Measurements from ENCODE around the gene RBM19.

RBM19 gene

DNA sequence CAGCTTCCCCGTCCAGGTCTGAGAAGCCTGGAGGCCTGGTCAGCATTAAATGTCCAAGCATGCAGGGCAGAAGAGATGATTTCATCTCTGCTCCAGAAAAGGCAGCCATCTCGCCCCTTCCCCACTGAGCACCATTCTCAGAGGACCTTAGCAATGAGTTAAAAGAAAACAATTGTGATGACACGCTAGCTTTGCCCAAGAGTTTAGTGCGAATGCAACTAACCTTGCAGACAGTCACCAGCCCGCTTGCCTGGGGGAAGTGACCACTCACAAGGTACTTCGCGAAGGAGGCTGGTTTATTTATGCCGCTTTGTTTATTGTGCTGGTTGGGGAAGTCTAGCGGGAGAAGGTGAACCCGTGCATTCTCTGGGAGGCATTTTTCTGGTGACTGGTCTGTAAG, 170.7 kb downstream of the RBM19 start:
- TF ChIP-seq, protein P1, sequence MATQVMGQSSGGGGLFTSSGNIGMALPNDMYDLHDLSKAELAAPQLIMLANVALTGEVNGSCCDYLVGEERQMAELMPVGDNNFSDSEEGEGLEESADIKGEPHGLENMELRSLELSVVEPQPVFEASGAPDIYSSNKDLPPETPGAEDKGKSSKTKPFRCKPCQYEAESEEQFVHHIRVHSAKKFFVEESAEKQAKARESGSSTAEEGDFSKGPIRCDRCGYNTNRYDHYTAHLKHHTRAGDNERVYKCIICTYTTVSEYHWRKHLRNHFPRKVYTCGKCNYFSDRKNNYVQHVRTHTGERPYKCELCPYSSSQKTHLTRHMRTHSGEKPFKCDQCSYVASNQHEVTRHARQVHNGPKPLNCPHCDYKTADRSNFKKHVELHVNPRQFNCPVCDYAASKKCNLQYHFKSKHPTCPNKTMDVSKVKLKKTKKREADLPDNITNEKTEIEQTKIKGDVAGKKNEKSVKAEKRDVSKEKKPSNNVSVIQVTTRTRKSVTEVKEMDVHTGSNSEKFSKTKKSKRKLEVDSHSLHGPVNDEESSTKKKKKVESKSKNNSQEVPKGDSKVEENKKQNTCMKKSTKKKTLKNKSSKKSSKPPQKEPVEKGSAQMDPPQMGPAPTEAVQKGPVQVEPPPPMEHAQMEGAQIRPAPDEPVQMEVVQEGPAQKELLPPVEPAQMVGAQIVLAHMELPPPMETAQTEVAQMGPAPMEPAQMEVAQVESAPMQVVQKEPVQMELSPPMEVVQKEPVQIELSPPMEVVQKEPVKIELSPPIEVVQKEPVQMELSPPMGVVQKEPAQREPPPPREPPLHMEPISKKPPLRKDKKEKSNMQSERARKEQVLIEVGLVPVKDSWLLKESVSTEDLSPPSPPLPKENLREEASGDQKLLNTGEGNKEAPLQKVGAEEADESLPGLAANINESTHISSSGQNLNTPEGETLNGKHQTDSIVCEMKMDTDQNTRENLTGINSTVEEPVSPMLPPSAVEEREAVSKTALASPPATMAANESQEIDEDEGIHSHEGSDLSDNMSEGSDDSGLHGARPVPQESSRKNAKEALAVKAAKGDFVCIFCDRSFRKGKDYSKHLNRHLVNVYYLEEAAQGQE (IDR thresholded peaks at IDR 0.05; ENCODE audit: insufficient read depth in 1 of 2, low read depth in 2 of 2, low read length in 2 of 2) = no peak
- TF ChIP-seq FOXP2 (optimal IDR thresholded peaks at IDR 0.05; ENCODE audit: borderline replicate concordance, extremely low read depth, extremely low read length, insufficient read depth) (no peak), POLR2AphosphoS5 (IDR thresholded peaks at IDR 0.05; ENCODE audit: low read depth, low read length) (no peak), SIN3A (IDR thresholded peaks at IDR 0.05; ENCODE audit: borderline replicate concordance, insufficient read depth, low read length) (no peak), TAF1 (IDR thresholded peaks at IDR 0.05; ENCODE audit: borderline replicate concordance, insufficient read depth, low read length) (no peak)

DNA sequence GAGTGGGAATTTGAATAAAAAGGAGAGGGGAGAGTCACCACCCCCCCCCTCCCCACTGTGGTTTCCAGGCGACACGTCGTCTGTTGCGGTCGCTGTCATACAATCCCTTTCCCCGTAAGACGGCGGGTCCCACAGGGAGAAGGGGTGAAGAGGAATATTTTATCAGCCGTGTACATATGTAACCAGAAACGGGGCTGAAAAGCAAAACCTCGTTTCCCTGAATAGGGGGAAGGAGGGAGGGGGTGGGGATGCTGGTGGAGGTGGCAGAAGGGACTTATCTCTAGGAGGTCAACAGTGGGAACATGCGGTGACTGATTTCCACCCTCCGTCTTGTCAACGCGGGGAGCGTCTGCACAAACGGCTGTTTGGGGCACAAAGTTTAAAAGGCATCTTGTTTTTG, 171.4 kb downstream of the RBM19 start:
- TF ChIP-seq FOXP2 (optimal IDR thresholded peaks at IDR 0.05; ENCODE audit: borderline replicate concordance, extremely low read depth, extremely low read length, insufficient read depth) (no peak), TAF1 (IDR thresholded peaks at IDR 0.05; ENCODE audit: borderline replicate concordance, insufficient read depth, low read length) (no peak), SIN3A (IDR thresholded peaks at IDR 0.05; ENCODE audit: borderline replicate concordance, insufficient read depth, low read length) (no peak), POLR2AphosphoS5 (IDR thresholded peaks at IDR 0.05; ENCODE audit: low read depth, low read length) (no peak)
- TF ChIP-seq, protein P1 (IDR thresholded peaks at IDR 0.05; ENCODE audit: insufficient read depth in 1 of 2, low read depth in 2 of 2, low read length in 2 of 2) = no peak

DNA sequence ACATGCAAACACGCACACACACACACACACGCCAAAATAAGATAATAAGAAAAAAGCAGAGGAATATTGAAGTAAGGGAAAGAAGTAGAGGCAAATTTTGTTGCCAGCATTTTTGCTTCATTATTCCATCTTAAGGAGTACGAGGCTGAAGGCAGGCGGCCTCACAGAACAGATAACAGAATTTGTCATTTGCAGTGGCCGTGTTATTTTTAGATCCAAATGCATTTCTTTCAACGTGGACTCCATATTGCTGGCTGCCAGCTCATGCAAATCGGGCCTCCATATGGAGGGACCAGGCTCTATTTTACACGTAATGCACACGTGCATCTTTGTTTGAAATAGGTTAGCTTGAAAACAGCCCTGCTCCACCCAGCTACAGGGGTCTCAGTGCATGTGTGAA, 172.9 kb downstream of the RBM19 start:
- TF ChIP-seq POLR2AphosphoS5 (IDR thresholded peaks at IDR 0.05; ENCODE audit: low read depth, low read length) (no peak), TAF1 (IDR thresholded peaks at IDR 0.05; ENCODE audit: borderline replicate concordance, insufficient read depth, low read length) (no peak), FOXP2 (optimal IDR thresholded peaks at IDR 0.05; ENCODE audit: borderline replicate concordance, extremely low read depth, extremely low read length, insufficient read depth) (no peak), SIN3A (IDR thresholded peaks at IDR 0.05; ENCODE audit: borderline replicate concordance, insufficient read depth, low read length) (no peak)
- TF ChIP-seq, protein P1 (IDR thresholded peaks at IDR 0.05; ENCODE audit: insufficient read depth in 1 of 2, low read depth in 2 of 2, low read length in 2 of 2) = no peak

DNA sequence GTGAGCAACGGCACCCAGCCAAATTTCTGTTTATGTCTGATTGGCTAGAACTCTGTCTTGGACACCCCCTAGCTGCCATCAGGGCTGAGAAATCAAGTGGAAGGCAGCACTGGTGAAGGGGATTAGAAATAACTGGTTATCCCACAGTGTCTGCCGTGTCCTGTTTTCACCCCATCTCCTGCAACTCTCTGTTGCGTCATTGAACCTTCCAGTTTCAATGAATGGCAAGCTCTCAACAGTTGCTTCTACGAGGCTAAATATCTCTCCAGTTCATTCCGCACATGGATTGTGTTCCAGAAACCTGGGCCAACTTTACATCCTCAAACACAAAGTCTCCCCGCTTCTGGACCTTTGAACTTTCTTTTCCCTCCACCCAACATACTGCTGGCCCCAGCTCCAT, 173.7 kb downstream of the RBM19 start:
- no peak for TF ChIP-seq POLR2AphosphoS5 (IDR thresholded peaks at IDR 0.05; ENCODE audit: low read depth, low read length)
- no peak for TF ChIP-seq FOXP2 (optimal IDR thresholded peaks at IDR 0.05; ENCODE audit: borderline replicate concordance, extremely low read depth, extremely low read length, insufficient read depth)
- TF ChIP-seq TAF1 (IDR thresholded peaks at IDR 0.05; ENCODE audit: borderline replicate concordance, insufficient read depth, low read length) = no peak
- no peak for TF ChIP-seq SIN3A (IDR thresholded peaks at IDR 0.05; ENCODE audit: borderline replicate concordance, insufficient read depth, low read length)
- TF ChIP-seq, protein P1 (IDR thresholded peaks at IDR 0.05; ENCODE audit: insufficient read depth in 1 of 2, low read depth in 2 of 2, low read length in 2 of 2) = no peak

Measured in PFSK-1 (cell line).